GM12873 (cell line): ENCODE data around the gene GAL3ST2.

Experiments
- CTCF ChIP-seq: IDR thresholded peaks from 2 replicates; pipeline ENCODE4 v1.5.1; 2012; ENCODE audit warnings: low read depth, mild to moderate bottlenecking, moderate library complexity, low read length, control low read depth; ENCODE audit not compliant: insufficient read depth; ENCODE audit errors: missing control alignments

GAL3ST2 gene

GRCh38 chr2:241812730-241813643 is 36.4 kb downstream of the GAL3ST2 start:
- no peak for TF ChIP-seq CTCF

- TF ChIP-seq CTCF: no peak
These were observed 37.2 kb downstream of the GAL3ST2 start for GRCh38 chr2:241813644-241814392.

- no peak for TF ChIP-seq CTCF
These were observed 37.7 kb downstream of the GAL3ST2 start for GRCh38 chr2:241814393-241814642.

- no peak for TF ChIP-seq CTCF
These were observed 38.2 kb downstream of the GAL3ST2 start for GRCh38 chr2:241814643-241815476.

- no peak for TF ChIP-seq CTCF
These were observed 39.1 kb downstream of the GAL3ST2 start for GRCh38 chr2:241815477-241816430.

- TF ChIP-seq CTCF: no peak
These were observed 40.0 kb downstream of the GAL3ST2 start for GRCh38 chr2:241816431-241817121.
